Neural cell (in vitro differentiated cells): ENCODE measurements around the gene AATK. TPM values are rescaled to one million over a fixed set of nuclear protein-coding genes. Genes with fewer than 3 reads are reported as not detected.

Experiments
- H2AFZ ChIP-seq: fragments of 200-600, 300-800 bp; sonication (generic), shearing (Covaris generic); 2 replicates; pipeline ENCODE4 v1.6.0; 2014; ENCODE audit warnings: low read depth, mild to moderate bottlenecking, antibody characterized with exemption, low read length, moderate library complexity
- H3F3A ChIP-seq: fragments of 200-600 bp; shearing (Covaris generic); 2 replicates; pipeline ENCODE4 v1.6.1; 2016; ENCODE audit warnings: mild to moderate bottlenecking, moderate library complexity, mixed read lengths, antibody characterized with exemption, low read length; ENCODE audit not compliant: insufficient read depth, poor library complexity, severe bottlenecking
- H3K27ac ChIP-seq: fragments of 200-600, 300-800 bp; sonication (generic), shearing (Covaris generic); 2 replicates; pipeline ENCODE4 v1.5.1; 2014; ENCODE audit warnings: mild to moderate bottlenecking, low read length, moderate library complexity
- H3K27me3 ChIP-seq: fragments of 300-800, 200-600 bp; sonication (generic), shearing (Covaris generic); 2 replicates; pipeline ENCODE4 v1.6.0; 2014; ENCODE audit warnings: mild to moderate bottlenecking, low read depth, low read length, moderate library complexity; ENCODE audit not compliant: insufficient read depth
- H3K36me3 ChIP-seq: fragments of 300-800, 200-600 bp; sonication (generic), shearing (Covaris generic); 2 replicates; pipeline ENCODE4 v1.5.1; 2014; ENCODE audit warnings: mild to moderate bottlenecking, antibody characterized with exemption, low read length, moderate library complexity; ENCODE audit not compliant: insufficient read depth
- H3K4me2 ChIP-seq: fragments of 300-800, 200-600 bp; sonication (generic), shearing (Covaris generic); 2 replicates; pipeline ENCODE4 v1.6.0; 2014; ENCODE audit warnings: mild to moderate bottlenecking, low read length
- H3K4me3 ChIP-seq: fragments of 300-800, 200-600 bp; sonication (generic), shearing (Covaris generic); 2 replicates; pipeline ENCODE4 v1.5.1; 2014; ENCODE audit warnings: mild to moderate bottlenecking, low read length, moderate library complexity
- H3K79me2 ChIP-seq: fragments of 200-600 bp; shearing (Covaris generic); replicated peaks from 2 replicates; pipeline ENCODE4 v1.6.0; 2014; ENCODE audit warnings: mild to moderate bottlenecking, low read length, moderate library complexity; ENCODE audit not compliant: insufficient read depth
- H3K9ac ChIP-seq: fragments of 300-800, 200-600 bp; sonication (generic), shearing (Covaris generic); 2 replicates; pipeline ENCODE4 v1.6.1; 2016; ENCODE audit warnings: mild to moderate bottlenecking, low read length, mixed read lengths
- H3K9me2 ChIP-seq: fragments of 200-600 bp; shearing (Covaris generic); 2 replicates; pipeline ENCODE4 v1.6.1; 2016; ENCODE audit warnings: mild to moderate bottlenecking, low read length, mixed read lengths; ENCODE audit not compliant: insufficient read depth
- H3K9me3 ChIP-seq: fragments of 200-600, 300-800 bp; sonication (generic), shearing (Covaris generic); 2 replicates; pipeline ENCODE4 v1.6.1; 2016; ENCODE audit warnings: mild to moderate bottlenecking, mixed run types, low read length, moderate library complexity, mixed read lengths
- H4K20me1 ChIP-seq: fragments of 200-600 bp; shearing (Covaris generic); 2 replicates; pipeline ENCODE4 v1.6.1; 2016; ENCODE audit warnings: mild to moderate bottlenecking, mixed run types; ENCODE audit not compliant: insufficient read depth
- CTCF ChIP-seq: fragments of 450-650 bp; IDR thresholded peaks from 2 replicates; pipeline ENCODE4 v1.5.1; 2014; ENCODE audit warnings: antibody characterized with exemption, mild to moderate bottlenecking, moderate library complexity; ENCODE audit not compliant: poor library complexity, severe bottlenecking
- EP300 ChIP-seq: fragments of 450-650 bp; conservative IDR thresholded peaks from 2 replicates; pipeline ENCODE4 v1.6.1; 2014; ENCODE audit warnings: antibody characterized with exemption, mild to moderate bottlenecking, moderate library complexity; ENCODE audit not compliant: poor library complexity, severe bottlenecking
- EZH2 ChIP-seq: fragments of 200-600, 300-800 bp; shearing (Covaris generic), sonication (generic); IDR thresholded peaks from 2 replicates; pipeline ENCODE4 v1.6.1; 2014; ENCODE audit warnings: antibody characterized with exemption, low read length, borderline replicate concordance, mild to moderate bottlenecking; ENCODE audit not compliant: insufficient read depth, poor library complexity, severe bottlenecking
- MXI1 ChIP-seq: fragments of 450-650 bp; conservative IDR thresholded peaks from 2 replicates; pipeline ENCODE4 v1.6.1; 2014; ENCODE audit warnings: antibody characterized with exemption, mild to moderate bottlenecking; ENCODE audit not compliant: poor library complexity, severe bottlenecking
- POLR2AphosphoS5 ChIP-seq: IDR thresholded peaks from 2 replicates; pipeline ENCODE4 v1.6.1; 2012
- RAD21 ChIP-seq: fragments of 450-650 bp; conservative IDR thresholded peaks from 2 replicates; pipeline ENCODE4 v1.6.1; 2014; ENCODE audit warnings: antibody characterized with exemption, mild to moderate bottlenecking, moderate library complexity
- REST ChIP-seq: IDR thresholded peaks from 2 replicates; pipeline ENCODE4 v1.6.1; 2012; ENCODE audit warnings: borderline replicate concordance
- SMC3 ChIP-seq: fragments of 450-650 bp; conservative IDR thresholded peaks from 2 replicates; pipeline ENCODE4 v1.6.1; 2014; ENCODE audit warnings: antibody characterized with exemption, mild to moderate bottlenecking, moderate library complexity; ENCODE audit not compliant: poor library complexity
- TAF1 ChIP-seq: IDR thresholded peaks from 2 replicates; pipeline ENCODE4 v1.6.1; 2012; ENCODE audit warnings: low read depth
- polyA plus RNA-seq: library from polyadenylated mRNA; depleted of rRNA; stranded (reverse); fragments of >200 nt; gene quantifications from 2 replicates; pipeline ENCODE4 v1.2.3, GENCODE V29; 2014

Gene AATK
- polyA plus RNA-seq, 1 donor from 2014 or later: 11.1 TPM

GRCh38 chr17:81194225-81194760, 28.3 kb upstream of the AATK start:
- no peak overlapping the region for H3K27ac ChIP-seq
- no peak overlapping the region for H2AFZ ChIP-seq
- H3K36me3 ChIP-seq: no peaks in the 10 kb centered on the region
- TF ChIP-seq EP300: no peak
- no peak for TF ChIP-seq MXI1
- no peak for TF ChIP-seq REST
- no peak for TF ChIP-seq CTCF
- H3K4me3 ChIP-seq: no peak overlapping the region
- no peaks in the 10 kb centered on the region for H3K9me2 ChIP-seq
- no peaks in the 10 kb centered on the region for H3F3A ChIP-seq
- no peaks in the 10 kb centered on the region for H3K79me2 ChIP-seq
- H3K9ac ChIP-seq: no peak overlapping the region
- no peaks in the 10 kb centered on the region for H3K9me3 ChIP-seq
- no peak overlapping the region for H3K4me2 ChIP-seq
- no peaks in the 10 kb centered on the region for H3K27me3 ChIP-seq
- no peaks in the 10 kb centered on the region for H4K20me1 ChIP-seq

GRCh38 chr17:81193470-81194224, 27.6 kb upstream of the AATK start:
- Histone ChIP-seq H3K9me2 (no peaks in the 10 kb centered on the region), H3K4me2 (no peak overlapping the region), H3K9ac (no peak overlapping the region), H3K27ac (no peak overlapping the region), H3K27me3 (no peaks in the 10 kb centered on the region), H3K9me3 (no peaks in the 10 kb centered on the region), H3F3A (no peaks in the 10 kb centered on the region), H3K79me2 (no peaks in the 10 kb centered on the region), H3K36me3 (no peaks in the 10 kb centered on the region), H2AFZ (no peak overlapping the region), H4K20me1 (no peaks in the 10 kb centered on the region), H3K4me3 (no peak overlapping the region)
- TF ChIP-seq EP300 (no peak), TAF1 (no peak), RAD21 (no peak), SMC3 (no peak), POLR2AphosphoS5 (no peak), REST (no peak), MXI1 (no peak), CTCF (no peak), EZH2 (no peak)
